Measurements from ENCODE around the gene NKX1-2. TPM values are rescaled to one million over a fixed set of nuclear protein-coding genes. Genes with fewer than 3 reads are reported as not detected.

NKX1-2 gene
- total RNA-seq, 6 experiments from 2014 or later = not detected

DNA sequence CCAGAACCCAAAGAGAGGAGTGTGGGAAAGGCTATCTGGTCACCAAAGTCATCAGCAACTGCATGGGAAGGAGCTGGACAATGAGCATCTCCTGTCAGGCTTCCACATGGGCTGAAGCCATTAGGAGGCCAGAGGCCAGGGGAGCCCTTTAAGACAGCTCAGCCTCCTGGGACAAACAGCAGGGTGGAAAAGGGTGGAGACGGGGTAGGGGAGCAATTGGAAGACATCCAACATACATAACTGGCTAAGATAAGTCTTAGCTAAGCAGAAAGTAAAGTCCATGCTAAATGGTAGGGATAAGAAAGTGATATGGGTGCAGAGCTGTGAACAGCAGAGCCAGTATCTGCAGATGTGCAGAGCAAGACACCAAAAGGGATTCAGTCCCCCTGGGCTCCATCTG is 29.6 kb downstream of the NKX1-2 start:
- intact Hi-C loops (cut with DNase I) = no loop called here
- H3K27ac ChIP-seq = no peak overlapping the region
- no peaks in the 10 kb centered on the region for H3K27me3 ChIP-seq
- H3K4me3 ChIP-seq = no peak overlapping the region
- WGBS (ENCODE audit: insufficient coverage, low coverage, low lambda C conversion rate, missing lambda C conversion rate) = 33% methylated on average over 1 of the region's 1 CpG
- no peak for TF ChIP-seq POLR2A (IDR thresholded peaks at IDR 0.05)
- no peak for TF ChIP-seq CTCF (IDR thresholded peaks at IDR 0.05)
- DNase-seq = no peak
- no peaks in the 10 kb centered on the region for H3K36me3 ChIP-seq
- peaks cover 0 to 27% (median 0%) of the 10 kb centered on the region in 4 donors for H3K4me1 ChIP-seq
- no peaks in the 10 kb centered on the region for H3K9me3 ChIP-seq
- ATAC-seq = no peak

GRCh38 chr10:124419635-124420034 is 30.2 kb downstream of the NKX1-2 start:
- Histone ChIP-seq H3K4me1 (peaks cover 0 to 23% (median under 1%) of the 10 kb centered on the region in 4 donors), H3K36me3 (no peaks in the 10 kb centered on the region), H3K27ac (no peak overlapping the region), H3K27me3 (no peaks in the 10 kb centered on the region), H3K4me3 (no peak overlapping the region), H3K9me3 (no peaks in the 10 kb centered on the region)
- 83% methylated on average over 1 of the region's 10 CpGs for WGBS (ENCODE audit: insufficient coverage, low coverage, low lambda C conversion rate, missing lambda C conversion rate)
- intact Hi-C loops (cut with DNase I) = no loop called here
- no peak for TF ChIP-seq POLR2A (IDR thresholded peaks at IDR 0.05)
- TF ChIP-seq CTCF (IDR thresholded peaks at IDR 0.05) = no peak
- ATAC-seq (no peak), DNase-seq (no peak)

DNA sequence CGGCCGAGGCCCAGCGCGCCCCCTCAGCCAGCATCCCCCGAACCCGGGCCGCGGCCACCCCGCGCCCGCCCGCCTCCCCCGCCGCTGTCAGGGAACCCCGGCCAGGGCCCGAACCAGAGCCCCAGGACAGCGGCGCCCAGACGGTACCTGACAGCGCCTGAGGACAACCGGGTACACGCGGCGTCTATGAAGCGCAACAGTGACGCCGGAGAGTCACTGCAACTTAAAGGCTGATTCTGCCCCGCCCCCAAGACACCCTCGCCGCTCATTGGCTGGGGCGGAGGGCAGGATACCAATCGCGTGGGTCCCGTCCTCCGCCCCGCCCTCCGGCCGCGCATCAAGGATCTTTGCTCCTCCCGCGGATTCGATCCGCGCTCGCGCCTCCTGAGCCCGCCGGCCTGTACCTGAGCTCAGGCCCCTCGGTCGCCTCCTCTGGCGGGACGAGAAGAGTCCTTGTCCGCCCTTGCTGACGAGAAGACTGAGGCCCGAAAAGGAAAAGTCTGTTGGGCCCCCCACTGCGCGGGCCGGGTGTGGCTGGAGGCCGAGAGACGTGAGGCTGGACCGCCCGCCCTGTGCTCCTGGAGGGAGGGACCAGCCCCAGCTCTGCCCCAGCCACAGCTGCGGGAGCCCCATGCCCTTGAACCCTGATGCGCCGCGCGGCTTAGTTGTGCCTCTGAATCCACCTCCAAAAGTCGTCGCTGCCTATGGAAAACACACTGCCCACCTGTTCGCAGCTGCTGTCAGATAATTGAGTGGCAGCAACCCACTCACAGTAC is 30.9 kb downstream of the NKX1-2 start, which contains the start of gene OAT:
OAT (minus strand) TSS at position 198 of the 776 bp plus-strand sequence. CDS start 6,752 bp downstream, outside the sequence.
- Histone ChIP-seq H3K27ac (peak within 1 kb of the TSS; percentile 50 to 87 (median 78)), H3K9me3 (no peaks in the 10 kb centered on the region), H3K27me3 (no peaks in the 10 kb centered on the region), H3K4me3 (peak within 1 kb of the TSS; percentile 57 to 94 (median 61)), H3K36me3 (no peaks in the 10 kb centered on the region), H3K4me1 (peaks cover 0 to 31% (median 3%) of the 10 kb centered on the region in 4 donors)
- TF ChIP-seq CTCF (IDR thresholded peaks at IDR 0.05) (no peak), POLR2A (IDR thresholded peaks at IDR 0.05) (peak; percentile 92)
- DNase-seq (peak; percentile 96 to 98 (median 97)), ATAC-seq (peak; percentile 93 to 97 (median 96))
- whole genome bisulfite sequencing (ENCODE audit: insufficient coverage, low coverage, low lambda C conversion rate, missing lambda C conversion rate) = 16% methylated on average over 10 of the region's 70 CpGs
- intact Hi-C loops (cut with DNase I) = no loop called here

DNA sequence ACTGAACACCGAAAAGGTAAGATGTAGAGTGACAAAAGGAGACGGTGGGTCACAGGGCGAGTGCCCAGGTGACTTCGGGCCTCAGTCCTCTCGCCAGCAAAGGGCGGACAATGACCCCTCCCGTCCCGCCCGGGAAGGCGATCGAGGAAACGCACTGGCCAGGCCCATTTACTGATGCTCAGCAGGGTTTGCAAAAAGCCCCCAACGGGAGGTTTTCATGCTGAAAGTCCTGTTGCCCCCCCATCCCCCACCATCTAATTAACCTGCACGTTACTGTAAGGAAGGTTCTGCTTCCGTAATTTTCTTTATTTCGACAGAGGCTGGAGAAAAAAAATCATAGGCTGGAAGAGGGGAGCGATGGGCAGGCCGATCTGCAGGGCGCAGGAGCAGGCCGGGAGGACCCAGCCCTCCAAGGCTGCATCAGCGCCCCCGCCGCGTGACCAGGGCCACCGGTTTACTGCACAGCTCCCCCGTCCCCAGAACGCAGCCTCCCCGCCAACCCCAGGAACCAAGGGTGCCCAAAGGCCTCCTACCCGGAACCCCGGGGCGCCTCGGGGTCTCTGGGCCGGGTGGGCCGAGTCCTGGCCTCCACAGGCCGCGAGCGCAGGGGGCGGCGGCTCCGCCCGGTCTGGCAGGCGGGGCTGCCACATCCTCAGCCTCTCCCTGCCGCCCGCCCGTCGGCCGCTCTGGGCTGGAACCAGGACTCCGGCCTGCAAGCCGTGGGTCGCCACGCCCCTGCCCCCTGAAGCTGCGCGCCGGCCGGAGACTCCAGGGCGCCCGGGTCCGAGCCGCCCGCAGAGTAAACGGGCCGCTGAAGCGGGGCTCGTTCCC is 31.7 kb downstream of the NKX1-2 start:
- intact Hi-C loops (cut with DNase I) = no loop called here
- TF ChIP-seq CTCF (IDR thresholded peaks at IDR 0.05) (no peak), POLR2A (IDR thresholded peaks at IDR 0.05) (no peak)
- DNase-seq (peak; percentile 59 to 78 (median 66)), ATAC-seq (peak; percentile 8 to 39 (median 28))
- WGBS (ENCODE audit: insufficient coverage, low coverage, low lambda C conversion rate, missing lambda C conversion rate) = 8% methylated on average over 21 of the region's 64 CpGs
- peak overlapping the region; percentile 57 to 94 (median 61) for H3K4me3 ChIP-seq
- peaks cover 0 to 33% (median 3%) of the 10 kb centered on the region in 4 donors for H3K4me1 ChIP-seq
- no peaks in the 10 kb centered on the region for H3K27me3 ChIP-seq
- no peaks in the 10 kb centered on the region for H3K9me3 ChIP-seq
- H3K36me3 ChIP-seq = no peaks in the 10 kb centered on the region
- peak overlapping the region; percentile 50 to 87 (median 78) for H3K27ac ChIP-seq

All from right lobe of liver (tissue), 6 donors.